Mammary microvascular endothelial cell (primary cell): ENCODE results near the gene CNIH1. TPM values are rescaled to one million over a fixed set of nuclear protein-coding genes. Genes with fewer than 3 reads are reported as not detected.

Experiments used
- total RNA-seq: library from RNA; depleted of rRNA; stranded (reverse); fragments of >200 nt; gene quantifications from 2 replicates; pipeline ENCODE4 v1.2.3, GENCODE V29; 2015

The CNIH1 gene
- 171 and 179 TPM in 2 replicates for total RNA-seq

GRCh38 chr14:54440873-54441868, at the start of gene CNIH1:
Gene CNIH1 (minus strand): TSS chr14:54441374. CDS start chr14:54441327, 47 bp downstream.

GRCh38 chr14:54488646-54489317, 47.6 kb upstream of the CNIH1 start, which contains the start of gene GMFB:
Gene GMFB (minus strand): TSS chr14:54488980. CDS start chr14:54488927, 53 bp downstream.

GRCh38 chr14:54396493-54397335, 44.5 kb downstream of the CNIH1 start, which contains the start of gene CDKN3:
Gene CDKN3 (plus strand): TSS chr14:54397007. CDS start chr14:54397069, 62 bp downstream.

Other genes with a start within 250 kb of the CNIH1 start
- gene CDKN3, start 44.4 kb downstream of the CNIH1 start, total RNA-seq = 67.5 and 85.0 TPM in 2 replicates
- gene GMFB, start 47.6 kb upstream of the CNIH1 start, total RNA-seq = 32.8 and 38.0 TPM in 2 replicates
- 11.0 and 12.1 TPM in 2 replicates for gene CGRRF1, start 68.5 kb upstream of the CNIH1 start, total RNA-seq
- 45.6 and 50.7 TPM in 2 replicates for gene SAMD4A, start 125.8 kb upstream of the CNIH1 start, total RNA-seq